Fibroblast of lung (primary cell): ENCODE results near the gene USF1. TPM values are rescaled to one million over a fixed set of nuclear protein-coding genes. Genes with fewer than 3 reads are reported as not detected.
A peak's percentile ranks its signal among the peaks of the same experiment; 100 is the strongest.

ENCODE experiments used
- DNase-seq, 2 donors: peaks; one replicate each; pipeline versions ENCODE4 v3.0.0 to v3.0.0-alpha.2; 2010; ENCODE audit warnings: low read depth in 2 of 2
- H2AFZ ChIP-seq: 2 replicates; pipeline ENCODE4 v1.5.1; 2012; ENCODE audit warnings: low read length, control low read depth, inconsistent platforms
- H3K27ac ChIP-seq: 2 replicates; pipeline ENCODE4 v1.5.1; 2011; ENCODE audit warnings: low read length, control low read depth; ENCODE audit not compliant: insufficient read depth
- H3K27me3 ChIP-seq: 2 replicates; pipeline ENCODE4 v1.5.1; 2011; ENCODE audit warnings: mild to moderate bottlenecking, low read length; ENCODE audit not compliant: control insufficient read depth, insufficient read depth
- H3K36me3 ChIP-seq: 2 replicates; pipeline ENCODE4 v1.5.1; 2011; ENCODE audit warnings: low read length; ENCODE audit not compliant: control insufficient read depth, insufficient read depth
- H3K4me1 ChIP-seq: 2 replicates; pipeline ENCODE4 v1.5.1; 2011; ENCODE audit warnings: low read length; ENCODE audit not compliant: control insufficient read depth, insufficient read depth; ENCODE audit errors: extremely low read depth
- H3K4me2 ChIP-seq: 2 replicates; pipeline ENCODE4 v1.5.1; 2011; ENCODE audit warnings: low read length, control low read depth; ENCODE audit not compliant: insufficient read depth; ENCODE audit errors: extremely low read depth
- H3K4me3 ChIP-seq, 4 experiments: fragments of 200-600 bp in 1 of 4; sonication (generic) in 1 of 4; replicated peaks in 1 of 4; 2 replicates each; pipeline ENCODE4 v1.5.1; 2011 to 2016; ENCODE audit warnings: low read length in 4 of 4, low read depth in 3 of 4, mild to moderate bottlenecking in 3 of 4, control low read depth in 2 of 4, inconsistent platforms in 1 of 4, mixed read lengths in 1 of 4; ENCODE audit not compliant: insufficient read depth in 1 of 4; ENCODE audit errors: control extremely low read depth in 1 of 4
- H3K79me2 ChIP-seq: 2 replicates; pipeline ENCODE4 v1.5.1; 2012; ENCODE audit warnings: mild to moderate bottlenecking, low read length, inconsistent platforms; ENCODE audit not compliant: control insufficient read depth, insufficient read depth
- H3K9ac ChIP-seq: 2 replicates; pipeline ENCODE4 v1.5.1; 2011; ENCODE audit warnings: mild to moderate bottlenecking, low read length, control low read depth; ENCODE audit not compliant: insufficient read depth
- H3K9me3 ChIP-seq: 2 replicates; pipeline ENCODE4 v1.5.1; 2012; ENCODE audit warnings: low read depth, low read length; ENCODE audit not compliant: control insufficient read depth, insufficient read depth
- H4K20me1 ChIP-seq: 2 replicates; pipeline ENCODE4 v1.5.1; 2011; ENCODE audit warnings: low read length; ENCODE audit not compliant: control insufficient read depth, insufficient read depth; ENCODE audit errors: extremely low read depth
- EZH2 ChIP-seq: IDR thresholded peaks from 2 replicates; pipeline ENCODE4 v1.5.1; 2012; ENCODE audit warnings: low read length, control low read depth, mild to moderate bottlenecking; ENCODE audit errors: missing control alignments
- polyA plus RNA-seq, 2 donors: library from polyadenylated mRNA; depleted of rRNA in 1 of 2; stranded (reverse) in 1 of 2; unstranded in 1 of 2; fragments of >200 nt; gene quantifications; 2 replicates each; pipeline ENCODE4 v1.2.1, GENCODE V29; 2011 to 2012; ENCODE audit warnings: missing spikeins in 1 of 2
- total RNA-seq: library from RNA; depleted of rRNA; stranded (reverse); fragments of >200 nt; gene quantifications from 2 replicates; pipeline ENCODE4 v1.2.1, GENCODE V29; 2014
- TF ChIP-seq, protein P1 (sequence below), 2 donors: IDR thresholded peaks in 1 of 2; conservative IDR thresholded peaks in 1 of 2; 1 replicate in 1 of 2; 2 replicates in 1 of 2; pipeline ENCODE4 v1.5.1; 2011 to 2012; ENCODE audit warnings: low read length in 2 of 2, control low read depth in 1 of 2, inconsistent platforms in 1 of 2, low read depth in 1 of 2, mild to moderate bottlenecking in 1 of 2

Gene USF1
- total and polyA plus RNA-seq, 2 donors (not counting 1 experiment from before 2014, with no cell fraction given), result 23.9 to 80.1 TPM

GRCh38 chr1:160999376-160999775, 46.4 kb downstream of the USF1 start:
- Histone ChIP-seq H4K20me1 (no peaks in the 10 kb centered on the region), H3K27ac (no peak overlapping the region)
- TF ChIP-seq, protein P1, sequence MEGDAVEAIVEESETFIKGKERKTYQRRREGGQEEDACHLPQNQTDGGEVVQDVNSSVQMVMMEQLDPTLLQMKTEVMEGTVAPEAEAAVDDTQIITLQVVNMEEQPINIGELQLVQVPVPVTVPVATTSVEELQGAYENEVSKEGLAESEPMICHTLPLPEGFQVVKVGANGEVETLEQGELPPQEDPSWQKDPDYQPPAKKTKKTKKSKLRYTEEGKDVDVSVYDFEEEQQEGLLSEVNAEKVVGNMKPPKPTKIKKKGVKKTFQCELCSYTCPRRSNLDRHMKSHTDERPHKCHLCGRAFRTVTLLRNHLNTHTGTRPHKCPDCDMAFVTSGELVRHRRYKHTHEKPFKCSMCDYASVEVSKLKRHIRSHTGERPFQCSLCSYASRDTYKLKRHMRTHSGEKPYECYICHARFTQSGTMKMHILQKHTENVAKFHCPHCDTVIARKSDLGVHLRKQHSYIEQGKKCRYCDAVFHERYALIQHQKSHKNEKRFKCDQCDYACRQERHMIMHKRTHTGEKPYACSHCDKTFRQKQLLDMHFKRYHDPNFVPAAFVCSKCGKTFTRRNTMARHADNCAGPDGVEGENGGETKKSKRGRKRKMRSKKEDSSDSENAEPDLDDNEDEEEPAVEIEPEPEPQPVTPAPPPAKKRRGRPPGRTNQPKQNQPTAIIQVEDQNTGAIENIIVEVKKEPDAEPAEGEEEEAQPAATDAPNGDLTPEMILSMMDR (conservative IDR thresholded peaks at IDR 0.05 in 1 of 2, IDR thresholded peaks at IDR 0.05 in 1 of 2; ENCODE audit: low read depth in 1 of 2, low read length in 2 of 2), result no peak
- TF ChIP-seq EZH2, result no peak

DNA sequence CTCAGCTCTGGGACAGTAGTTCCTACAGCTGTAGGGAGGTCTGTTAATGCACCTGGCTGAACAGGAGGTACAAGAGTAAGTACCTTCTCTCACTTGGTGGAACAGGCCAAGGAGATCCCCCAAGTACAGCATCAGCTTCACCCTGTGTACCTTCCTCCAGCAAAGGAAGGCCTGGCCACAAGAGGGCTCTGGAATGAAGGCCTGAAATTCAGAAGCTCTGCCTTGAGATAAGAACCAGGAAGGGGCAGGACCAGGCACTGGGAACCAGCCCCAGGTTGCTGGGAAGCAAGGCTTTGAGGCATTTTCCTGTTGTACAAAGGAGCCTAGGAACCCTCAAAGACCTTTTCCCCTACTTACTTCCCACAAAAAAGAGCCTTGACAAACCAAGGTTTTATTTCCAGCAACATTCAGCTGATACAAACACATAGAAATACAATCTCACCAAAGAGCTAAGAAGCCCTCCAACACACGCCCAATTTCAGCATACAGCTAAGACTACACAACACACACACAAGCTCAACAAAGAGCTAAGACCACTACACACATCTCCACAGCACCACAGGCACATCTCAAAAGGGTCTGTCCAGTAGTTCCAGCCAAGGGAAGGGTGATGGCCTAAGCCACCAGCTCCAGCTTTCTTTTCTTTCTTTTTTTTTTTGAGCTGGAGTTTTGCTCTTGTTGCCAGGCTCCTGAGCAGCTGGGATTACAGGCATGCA, 48.3 kb downstream of the USF1 start:
- Histone ChIP-seq H2AFZ (no peak overlapping the region), H3K27ac (no peak overlapping the region), H3K9me3 (no peaks in the 10 kb centered on the region), H3K27me3 (no peaks in the 10 kb centered on the region), H3K9ac (no peak overlapping the region), H3K4me1 (no peaks in the 10 kb centered on the region), H3K4me3 (no peak overlapping the region), H4K20me1 (no peaks in the 10 kb centered on the region), H3K36me3 (no peaks in the 10 kb centered on the region), H3K4me2 (no peak overlapping the region), H3K79me2 (no peaks in the 10 kb centered on the region)
- no peak for TF ChIP-seq EZH2
- TF ChIP-seq, protein P1 (conservative IDR thresholded peaks at IDR 0.05 in 1 of 2, IDR thresholded peaks at IDR 0.05 in 1 of 2; ENCODE audit: low read depth in 1 of 2, low read length in 2 of 2), result peak; percentile 65 to 72
- DNase-seq, result peak; percentile 63

More at GRCh38 chr1:160999376-160999775, 46.4 kb downstream of the USF1 start:
- no peaks in the 10 kb centered on the region for H3K79me2 ChIP-seq
- no peak overlapping the region for H3K9ac ChIP-seq
- H3K36me3 ChIP-seq, result no peaks in the 10 kb centered on the region
- H3K27me3 ChIP-seq, result no peaks in the 10 kb centered on the region
- H3K4me2 ChIP-seq, result no peak overlapping the region
- DNase-seq, result no peak
- no peaks in the 10 kb centered on the region for H3K9me3 ChIP-seq
- H2AFZ ChIP-seq, result no peak overlapping the region
- no peaks in the 10 kb centered on the region for H3K4me1 ChIP-seq
- no peak overlapping the region for H3K4me3 ChIP-seq

DNA sequence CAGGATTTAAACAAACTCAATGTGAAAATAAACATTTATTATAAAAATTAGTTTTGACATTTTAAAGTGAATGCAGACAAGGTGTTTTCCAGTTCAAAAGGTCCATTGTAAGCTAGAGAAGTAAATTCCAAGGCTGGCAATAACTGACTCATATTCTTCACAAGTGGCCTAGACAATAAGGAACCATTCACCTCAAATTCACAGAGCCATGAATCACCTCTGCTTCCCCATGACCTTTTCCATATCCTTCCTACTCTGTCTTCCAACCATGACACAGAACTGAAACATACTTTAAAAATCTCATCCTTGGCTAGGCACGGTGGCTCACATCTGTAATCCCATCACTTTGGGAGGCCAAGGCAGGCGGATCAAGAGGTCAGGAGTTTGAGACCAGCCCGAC, 49.6 kb downstream of the USF1 start:
- no peak for TF ChIP-seq EZH2
- TF ChIP-seq, protein P1 (conservative IDR thresholded peaks at IDR 0.05 in 1 of 2, IDR thresholded peaks at IDR 0.05 in 1 of 2; ENCODE audit: low read depth in 1 of 2, low read length in 2 of 2), result no peak
- Histone ChIP-seq H4K20me1 (no peaks in the 10 kb centered on the region), H3K9me3 (no peaks in the 10 kb centered on the region), H3K4me2 (no peak overlapping the region), H3K9ac (no peak overlapping the region), H3K4me3 (no peak overlapping the region), H3K79me2 (no peaks in the 10 kb centered on the region), H3K27ac (no peak overlapping the region), H2AFZ (no peak overlapping the region), H3K4me1 (no peaks in the 10 kb centered on the region), H3K36me3 (no peaks in the 10 kb centered on the region), H3K27me3 (no peaks in the 10 kb centered on the region)
- DNase-seq, result peak in 1 of 2 donors; percentile 85
